ENCODE results near the gene CISD3.

GRCh38 chr17:38716368-38717005 is 13.7 kb upstream of the CISD3 start:
- TF ChIP-seq CTCF (IDR thresholded peaks at IDR 0.05 in 4 of 5, conservative IDR thresholded peaks at IDR 0.05 in 1 of 5) (no peak), POLR2A (IDR thresholded peaks at IDR 0.05) (no peak)

Measured in gastrocnemius medialis (tissue), 4 donors.